ENCODE data around the gene ZNF385D. TPM values are rescaled to one million over a fixed set of nuclear protein-coding genes. Genes with fewer than 3 reads are reported as not detected.

The ZNF385D gene
- total RNA-seq, 4 donors from 2014 or later, result 2.7 to 41.4 (median 8.8) TPM

- ATAC-seq (ENCODE audit: low FRiP score) (no peak), DNase-seq (ENCODE audit: low spot score) (no peak)
- TF ChIP-seq CTCF (IDR thresholded peaks at IDR 0.05), result no peak
These were observed 31.9 kb downstream of the ZNF385D start for GRCh38 chr3:21718943-21719591.

- ATAC-seq (ENCODE audit: low FRiP score) (no peak), DNase-seq (ENCODE audit: low spot score) (no peak)
- TF ChIP-seq CTCF (IDR thresholded peaks at IDR 0.05), result no peak
These were observed 32.7 kb downstream of the ZNF385D start for GRCh38 chr3:21718161-21718765.

GRCh38 chr3:21715662-21716061, 35.3 kb downstream of the ZNF385D start:
- ATAC-seq (ENCODE audit: low FRiP score), result no peak
- no peak for TF ChIP-seq CTCF (IDR thresholded peaks at IDR 0.05)
- DNase-seq (ENCODE audit: low spot score), result no peak

- DNase-seq (ENCODE audit: low spot score) (no peak), ATAC-seq (ENCODE audit: low FRiP score) (peak; percentile 75)
- no peak for TF ChIP-seq CTCF (IDR thresholded peaks at IDR 0.05)
These were observed 45.2 kb downstream of the ZNF385D start for GRCh38 chr3:21705769-21706168.

- TF ChIP-seq CTCF (IDR thresholded peaks at IDR 0.05), result no peak
- ATAC-seq (ENCODE audit: low FRiP score), result no peak
- no peak for DNase-seq (ENCODE audit: low spot score)
These were observed 46.2 kb downstream of the ZNF385D start for GRCh38 chr3:21704796-21705195.

- DNase-seq (ENCODE audit: low spot score) (no peak), ATAC-seq (ENCODE audit: low FRiP score) (no peak)
- TF ChIP-seq CTCF (IDR thresholded peaks at IDR 0.05), result no peak
These were observed 47.7 kb downstream of the ZNF385D start for GRCh38 chr3:21703291-21703690.

- DNase-seq (ENCODE audit: low spot score), result no peak
- TF ChIP-seq CTCF (IDR thresholded peaks at IDR 0.05), result no peak
- no peak for ATAC-seq (ENCODE audit: low FRiP score)
These were observed 53.3 kb downstream of the ZNF385D start for GRCh38 chr3:21697707-21698106.

All from omental fat pad (tissue), 4 donors.